ENCODE results near the gene ZNF500.
A peak's percentile ranks its signal among the peaks of the same experiment; 100 is the strongest.
"Not testable (repeated sequence)": the region's sequence is repeated elsewhere in the genome, so short reads cannot be mapped to it uniquely, and the experiment has no call there.

ZNF500 gene

DNA sequence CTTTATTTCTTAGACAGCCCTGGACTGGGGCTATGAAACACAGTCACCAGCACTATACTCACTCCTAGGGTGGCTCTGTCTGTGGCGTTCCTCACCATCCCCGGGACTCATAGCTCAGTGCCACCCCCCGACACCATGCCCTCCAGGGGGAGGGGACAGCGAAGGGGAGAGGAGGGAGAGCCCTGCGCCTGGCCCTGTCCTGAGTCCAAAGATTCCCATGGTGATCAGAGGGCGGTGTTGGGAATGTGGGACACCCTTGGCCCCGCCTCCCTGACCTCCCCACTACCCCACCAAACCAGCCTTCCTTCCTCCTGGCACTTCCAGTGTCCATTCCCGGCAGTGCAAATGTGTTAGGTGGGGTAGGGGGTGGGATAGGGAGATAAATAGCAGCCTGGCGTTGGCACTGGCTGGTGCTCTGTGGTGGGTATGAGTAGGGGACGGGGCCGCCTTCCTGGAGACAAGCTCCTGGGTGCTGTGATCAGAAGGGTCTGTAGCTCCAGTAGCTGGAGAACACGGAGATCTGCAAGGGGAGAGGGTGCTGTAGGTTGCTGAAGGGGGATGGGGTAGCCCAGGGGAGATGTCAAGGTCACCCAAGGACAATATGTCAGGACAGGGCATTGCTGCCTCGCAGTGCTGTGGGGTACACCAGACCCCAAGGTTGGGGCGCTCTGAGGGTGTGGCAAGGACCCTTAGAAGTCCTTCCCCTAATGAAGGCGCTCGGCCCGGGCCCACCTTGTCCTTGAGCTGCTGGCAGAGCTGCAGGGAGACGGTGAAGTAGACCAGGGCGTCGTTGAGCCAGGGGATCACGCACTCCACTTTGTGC, 30.2 kb upstream of the ZNF500 start:
- peak in 2 of 14 donors; percentile 17 for DNase-seq

DNA sequence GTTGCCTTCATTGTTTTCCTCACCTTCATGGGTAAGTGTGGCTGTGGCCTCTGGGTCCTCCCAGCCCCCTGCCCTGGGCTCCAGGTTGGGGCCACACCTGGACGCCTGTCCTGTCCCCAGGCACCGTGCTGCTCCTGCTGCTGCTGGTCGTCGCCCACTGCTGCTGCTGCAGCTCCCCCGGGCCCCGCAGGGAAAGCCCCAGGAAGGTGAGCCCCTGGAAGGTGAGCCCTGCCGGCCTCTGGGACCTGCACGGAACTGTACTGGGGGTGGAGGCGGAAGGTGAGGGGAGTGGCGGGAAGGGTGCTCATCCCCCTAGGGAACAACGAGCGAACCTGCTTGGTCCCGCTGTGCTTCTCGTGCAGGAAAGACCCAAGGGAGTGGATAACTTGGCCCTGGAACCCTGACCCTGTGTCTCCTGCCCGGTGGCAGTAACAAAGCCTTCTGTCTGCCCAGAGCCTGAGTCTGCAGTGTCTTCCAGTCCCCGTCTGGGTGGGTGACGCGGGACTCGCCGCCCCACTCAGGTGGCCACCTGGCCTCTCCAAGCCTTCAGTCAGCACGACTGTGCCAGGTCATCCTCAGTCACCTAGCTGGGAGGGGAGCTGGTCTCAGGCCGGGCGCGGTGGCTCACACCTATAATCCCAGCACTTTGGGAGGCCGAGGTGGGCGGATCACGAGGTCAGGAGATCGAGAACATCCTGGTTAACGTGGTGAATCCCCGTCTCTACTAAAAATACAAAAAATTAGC, 29.0 kb upstream of the ZNF500 start:
- DNase-seq, result no peak

- DNase-seq, result peak in 1 of 14 donors; percentile 38
Measured at GRCh38 chr16:4795181-4795827, 28.3 kb upstream of the ZNF500 start, which contains the start of gene SMIM22. Gene SMIM22 (plus strand): TSS chr16:4795369. CDS start chr16:4795735, 366 bp downstream.

DNA sequence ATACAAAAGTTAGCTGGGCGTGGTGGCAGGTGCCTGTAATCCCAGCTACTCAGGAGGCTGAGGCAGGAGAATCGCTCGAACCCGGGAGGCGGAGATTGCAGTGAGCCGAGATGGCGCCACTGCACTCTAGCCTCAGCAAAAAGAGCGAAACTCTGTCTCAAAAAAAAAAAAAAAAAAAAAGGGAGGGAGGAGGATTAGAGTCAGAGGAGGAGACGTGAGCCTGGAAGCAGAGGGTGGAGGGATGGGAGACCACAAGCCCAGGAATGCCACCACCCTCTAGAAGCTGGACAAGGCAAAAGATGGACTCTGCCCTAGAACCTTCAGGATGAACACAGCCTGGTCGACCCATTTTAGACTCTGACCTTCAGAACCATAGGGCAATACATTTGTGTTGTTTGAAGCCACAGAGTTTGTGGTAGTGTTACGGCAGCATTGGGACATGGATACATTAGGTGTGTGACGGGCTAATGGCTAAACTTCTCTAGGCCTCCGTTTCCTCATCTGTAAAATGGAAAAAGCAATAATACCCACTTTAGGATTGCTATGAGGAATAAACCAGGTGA, 26.1 kb upstream of the ZNF500 start:
- DNase-seq, result no peak

DNA sequence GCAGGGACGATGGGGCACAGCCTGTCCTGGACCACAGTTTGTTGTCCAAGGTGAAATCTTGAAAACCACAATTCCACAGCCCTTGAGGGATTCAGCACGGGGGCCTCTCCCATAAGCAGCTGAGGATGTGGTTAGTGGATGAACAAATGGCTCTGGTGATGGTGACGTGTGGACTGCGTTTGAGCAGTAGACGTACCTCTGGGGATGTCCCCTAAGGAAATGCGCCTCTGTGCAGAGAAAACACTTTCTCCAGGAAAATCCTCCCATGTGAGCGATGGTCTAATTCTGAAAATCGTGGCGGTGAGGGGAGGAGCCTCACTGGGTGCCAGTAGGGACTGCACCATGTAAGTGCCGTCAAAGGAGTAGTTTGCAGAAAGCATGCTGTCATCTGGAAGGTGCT, 23.9 kb upstream of the ZNF500 start:
- no peak for DNase-seq

DNA sequence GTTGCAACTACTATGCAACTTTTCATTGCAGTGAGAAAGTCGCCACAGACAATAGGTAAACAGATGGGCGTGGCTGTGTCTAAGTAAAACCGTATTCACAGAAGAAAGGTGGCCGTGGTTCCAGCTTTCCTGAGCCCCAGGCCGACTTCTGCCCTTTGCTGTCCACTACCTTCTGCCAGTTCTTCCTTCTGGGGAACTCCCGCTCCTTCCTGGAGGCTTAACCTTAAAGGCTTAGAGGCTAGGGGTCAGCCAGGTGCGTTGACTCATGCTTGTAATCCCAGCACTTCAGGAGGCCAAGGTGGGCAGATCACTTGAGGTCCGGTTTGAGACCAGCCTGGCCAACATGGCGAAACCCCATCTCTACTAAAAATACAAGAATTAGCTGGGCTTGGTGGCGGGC, 23.3 kb upstream of the ZNF500 start:
- no peak for DNase-seq

DNA sequence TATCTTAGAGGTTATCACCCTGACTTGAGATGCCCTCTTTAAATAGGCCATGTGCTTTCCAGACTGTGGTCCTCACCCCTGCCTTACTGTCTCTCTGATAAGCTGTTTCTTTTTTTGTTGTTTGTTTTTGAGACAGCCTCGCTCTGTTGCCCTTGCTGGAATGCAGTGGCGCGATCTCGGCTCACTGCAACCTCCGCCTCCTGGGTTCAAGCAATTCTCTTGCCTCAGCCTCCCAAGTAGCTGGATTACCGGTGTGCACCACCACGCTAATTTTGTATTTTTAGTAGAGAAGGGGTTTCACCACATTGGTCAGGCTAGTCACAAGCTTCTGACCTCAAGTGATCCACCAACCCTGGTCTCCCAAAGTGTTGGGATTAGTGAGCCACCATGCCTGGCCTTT, 21.9 kb upstream of the ZNF500 start:
- no peak for DNase-seq

GRCh38 chr16:4788489-4788889, 21.5 kb upstream of the ZNF500 start:
- no peak for DNase-seq

DNA sequence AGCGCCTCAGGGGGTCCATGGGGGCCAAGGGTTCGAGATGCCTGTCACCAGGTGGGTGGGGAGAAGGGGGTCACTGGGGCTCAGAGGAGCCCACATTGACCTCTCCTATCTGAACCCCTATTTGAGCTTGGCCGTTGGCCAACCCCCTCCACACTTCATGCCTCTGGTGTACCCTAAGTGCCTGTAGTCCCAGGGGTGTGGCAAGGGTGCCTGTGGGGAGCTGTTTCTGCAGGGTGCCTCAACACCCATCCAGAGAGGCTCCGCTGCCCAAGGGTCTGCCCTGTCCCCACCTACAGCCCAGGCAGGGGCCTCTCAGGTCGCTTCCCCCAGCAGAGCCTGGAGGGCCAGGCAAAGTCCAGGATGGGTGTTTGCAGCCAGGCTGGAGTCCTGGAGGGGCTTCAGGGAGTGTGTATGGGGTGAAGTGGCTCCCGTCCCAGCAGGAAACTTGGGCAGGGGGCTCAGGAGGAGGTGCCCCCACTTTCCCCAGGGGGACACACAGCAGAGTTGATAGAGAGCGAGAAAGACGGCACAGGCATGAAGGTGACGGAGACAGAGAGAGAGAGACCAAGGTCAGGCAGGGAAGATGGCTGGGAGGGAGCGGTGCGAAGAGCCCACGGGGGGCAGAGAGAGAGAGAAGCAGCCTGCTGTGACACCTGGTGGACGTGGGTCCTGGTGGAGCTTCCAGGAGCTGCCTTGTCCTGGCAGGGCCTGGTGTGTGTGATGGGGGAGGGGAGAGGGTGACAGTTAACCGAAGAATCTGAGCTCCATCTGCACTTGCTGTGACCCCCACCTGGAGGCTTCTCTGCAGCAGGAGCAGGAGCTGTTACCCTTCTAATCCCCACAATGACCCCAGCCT, 20.9 kb upstream of the ZNF500 start, which contains the start of gene SEPTIN12:
Gene SEPTIN12 (minus strand): TSS at position 719 of the 856 bp plus-strand sequence. CDS start 700 bp downstream, at position 19.
- no peak for DNase-seq

DNA sequence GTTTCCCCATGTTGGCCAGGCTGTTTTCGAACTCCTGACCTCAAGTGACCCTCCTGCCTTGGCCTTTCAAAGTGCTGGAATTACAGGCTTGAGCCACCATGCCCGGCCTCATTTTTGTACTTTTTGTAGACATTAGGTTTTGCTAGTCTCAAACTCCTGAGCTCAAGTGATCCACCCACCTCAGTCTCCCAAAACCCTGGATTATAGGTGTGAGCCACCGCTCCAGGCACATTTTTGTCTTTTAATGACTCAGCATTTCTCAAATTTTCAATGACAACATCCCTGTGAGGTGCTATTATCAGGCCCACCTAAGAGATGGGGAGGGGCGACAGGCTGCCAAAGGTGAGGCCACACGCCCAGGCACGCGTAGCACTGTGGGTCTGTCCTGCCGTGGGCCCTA, 20.1 kb upstream of the ZNF500 start:
- DNase-seq, result no peak

DNA sequence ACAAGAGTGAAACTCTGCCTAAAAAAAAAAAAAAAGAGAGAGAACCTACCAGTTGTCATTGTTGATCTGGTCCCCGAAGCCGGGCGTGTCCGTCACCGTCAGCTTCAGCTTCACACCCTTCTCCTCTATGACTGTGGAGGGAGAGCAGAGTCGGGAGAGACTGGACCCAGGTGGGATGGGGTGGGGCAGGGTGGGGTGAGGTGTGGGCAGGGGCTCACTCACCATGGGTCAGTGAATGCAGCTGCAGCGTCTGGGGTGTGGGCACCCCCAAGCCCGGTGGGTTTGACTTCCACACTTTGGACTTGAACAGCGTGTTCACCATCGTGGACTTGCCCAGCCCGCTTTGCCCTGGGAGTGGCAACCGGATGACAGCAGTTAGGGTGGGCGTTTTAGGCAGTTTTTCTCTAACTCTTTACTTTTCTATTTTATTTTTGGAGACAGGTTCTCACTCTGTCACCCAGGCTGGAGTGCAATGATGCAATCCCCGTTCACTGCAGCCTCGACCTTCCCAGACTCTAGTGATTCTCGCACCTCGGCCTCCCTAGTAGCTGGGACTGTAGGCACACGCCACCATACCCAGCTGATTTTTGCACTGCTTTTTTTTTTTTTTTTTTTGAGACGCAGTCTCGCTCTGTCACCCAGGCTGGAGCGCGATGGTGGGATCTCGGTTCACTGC, 18.9 kb upstream of the ZNF500 start:
- DNase-seq, result no peak

- DNase-seq, result not testable (repeated sequence)
Measured at GRCh38 chr16:4784444-4784987, 17.6 kb upstream of the ZNF500 start.

- no peak for DNase-seq
Measured at GRCh38 chr16:4783951-4784336, 17.0 kb upstream of the ZNF500 start.

GRCh38 chr16:4783251-4783950, 16.4 kb upstream of the ZNF500 start:
- no peak for DNase-seq

DNA sequence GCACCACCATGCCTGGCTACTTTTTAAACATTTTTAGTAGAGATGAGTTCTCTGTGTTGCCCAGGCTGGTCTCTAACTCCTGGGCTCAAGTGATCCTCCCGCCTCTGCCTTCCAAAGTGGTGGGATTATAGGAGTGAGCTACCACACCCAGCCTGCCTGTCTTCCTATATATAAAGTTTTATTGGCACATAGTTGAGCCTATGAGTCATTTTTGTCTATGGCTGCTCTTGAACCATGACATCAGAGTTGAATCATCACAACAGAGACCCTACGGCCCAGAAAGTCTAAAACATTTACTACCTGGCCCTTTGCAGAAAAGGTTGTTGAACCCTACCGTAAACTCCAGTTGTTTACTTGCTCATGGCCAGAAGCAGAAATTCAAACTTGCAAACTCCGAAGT, 13.3 kb upstream of the ZNF500 start:
- no peak for DNase-seq

- no peak for DNase-seq
Measured at GRCh38 chr16:4778050-4778392, 11.1 kb upstream of the ZNF500 start.

GRCh38 chr16:4777339-4778049, 10.5 kb upstream of the ZNF500 start:
- DNase-seq, result no peak

GRCh38 chr16:4776141-4776705, 9.3 kb upstream of the ZNF500 start:
- DNase-seq, result no peak

DNA sequence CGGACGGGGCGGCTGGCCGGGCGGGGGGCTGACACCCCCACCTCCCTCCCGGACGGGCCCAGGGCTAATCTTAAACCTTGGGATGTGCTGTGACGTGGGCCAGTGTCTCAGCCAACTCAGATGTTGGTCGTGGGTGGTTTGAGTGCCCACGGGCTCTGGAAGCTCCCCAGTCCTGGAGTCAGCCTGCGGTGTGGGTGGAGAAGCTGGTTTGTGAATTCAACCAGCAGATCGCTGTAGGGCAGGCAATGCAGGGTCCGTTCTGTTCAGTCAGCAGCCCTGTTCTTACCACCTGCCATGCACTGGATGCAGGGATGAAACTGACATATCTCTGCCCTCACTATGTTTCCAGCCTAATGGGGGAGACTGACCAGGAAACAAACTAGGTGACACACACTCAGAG, 8.0 kb upstream of the ZNF500 start:
- no peak for DNase-seq
